IPS-18a (cell line): ENCODE results near the gene NOP16.

Source experiments
- H3K27ac ChIP-seq: one replicate; pipeline ENCODE4 v1.5.1; 2013; ENCODE audit warnings: low read length
- H3K27me3 ChIP-seq: one replicate; pipeline ENCODE4 v1.6.1; 2013; ENCODE audit warnings: mild to moderate bottlenecking, low read length; ENCODE audit not compliant: control insufficient read depth, insufficient read depth
- H3K36me3 ChIP-seq: one replicate; pipeline ENCODE4 v1.6.1; 2013; ENCODE audit warnings: low read depth, low read length; ENCODE audit not compliant: control insufficient read depth
- H3K4me1 ChIP-seq: one replicate; pipeline ENCODE4 v1.6.1; 2013; ENCODE audit warnings: low read depth, low read length; ENCODE audit not compliant: control insufficient read depth
- H3K4me3 ChIP-seq: one replicate; pipeline ENCODE4 v1.5.1; 2013; ENCODE audit warnings: low read length
- H3K9ac ChIP-seq: one replicate; pipeline ENCODE4 v1.6.1; 2013; ENCODE audit warnings: mild to moderate bottlenecking, low read length, moderate library complexity
- H3K9me3 ChIP-seq: one replicate; pipeline ENCODE4 v1.6.1; 2013; ENCODE audit warnings: low read depth, low read length; ENCODE audit not compliant: control insufficient read depth

NOP16 gene

DNA sequence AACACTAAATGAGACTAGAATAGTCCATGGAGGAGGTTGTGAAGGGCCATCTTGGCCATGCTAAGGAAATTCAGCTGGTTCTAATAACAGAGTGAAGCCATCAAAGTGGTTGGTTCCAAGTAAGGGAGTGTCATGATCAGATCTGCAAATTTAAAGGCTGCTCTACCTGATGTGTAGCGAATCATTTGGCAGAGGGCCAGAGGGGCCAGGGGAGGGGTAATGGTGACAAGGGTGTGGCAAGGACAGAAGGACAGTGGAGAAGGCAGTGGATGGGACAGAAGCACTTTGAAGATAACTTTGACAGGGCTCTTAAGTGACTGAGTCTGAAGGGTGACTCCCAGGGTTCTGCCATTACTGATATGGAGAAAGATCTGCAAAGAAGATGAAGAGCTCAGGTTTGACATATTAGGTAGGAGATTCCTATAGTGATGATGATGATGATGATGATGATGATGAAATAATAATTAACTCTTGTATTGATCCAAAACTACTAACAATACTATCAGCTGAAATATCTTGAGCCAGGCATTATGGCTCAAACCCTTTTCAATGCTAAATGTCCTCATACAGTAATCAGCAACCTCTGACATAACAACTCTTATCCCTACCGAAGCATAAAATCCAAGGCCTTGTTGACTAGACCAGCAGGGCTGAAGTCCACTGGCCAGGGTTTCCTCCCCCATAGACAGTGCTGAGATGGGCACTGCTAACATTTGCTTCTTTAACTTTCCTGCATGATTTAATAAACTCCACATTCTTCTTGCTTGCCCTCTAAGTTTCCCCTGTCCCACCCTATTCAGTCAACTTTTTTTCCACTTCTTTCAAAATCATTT lies 46.9 kb downstream of the NOP16 start:
- Histone ChIP-seq H3K4me1 (no peaks in the 10 kb centered on the region), H3K36me3 (peaks cover 36% of the 10 kb centered on the region), H3K27me3 (no peaks in the 10 kb centered on the region), H3K27ac (no peak overlapping the region), H3K9ac (no peak overlapping the region), H3K9me3 (no peaks in the 10 kb centered on the region), H3K4me3 (no peak overlapping the region)

DNA sequence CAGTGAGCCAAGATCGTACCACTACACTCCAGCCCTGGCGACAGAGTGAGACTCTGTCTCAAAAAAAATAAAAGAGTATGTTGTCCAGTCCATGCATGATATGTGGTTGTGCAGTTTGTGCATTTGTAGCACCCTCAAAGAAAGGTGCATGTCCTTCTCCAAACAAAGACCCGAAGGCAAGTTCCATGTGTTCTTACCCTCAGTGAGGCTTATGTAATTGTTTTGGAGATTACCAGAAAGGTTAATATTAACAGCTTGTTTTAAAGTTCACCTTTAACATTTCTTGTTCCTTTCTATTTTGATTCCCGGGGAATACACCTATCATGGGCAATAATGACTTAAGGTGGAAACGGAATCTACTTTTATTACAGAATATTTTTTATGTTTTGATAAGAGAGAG lies 49.1 kb downstream of the NOP16 start:
- H3K9ac ChIP-seq: no peak overlapping the region
- no peak overlapping the region for H3K4me3 ChIP-seq
- no peaks in the 10 kb centered on the region for H3K27me3 ChIP-seq
- no peaks in the 10 kb centered on the region for H3K9me3 ChIP-seq
- no peaks in the 10 kb centered on the region for H3K4me1 ChIP-seq
- H3K36me3 ChIP-seq: peaks cover 20% of the 10 kb centered on the region
- H3K27ac ChIP-seq: no peak overlapping the region

DNA sequence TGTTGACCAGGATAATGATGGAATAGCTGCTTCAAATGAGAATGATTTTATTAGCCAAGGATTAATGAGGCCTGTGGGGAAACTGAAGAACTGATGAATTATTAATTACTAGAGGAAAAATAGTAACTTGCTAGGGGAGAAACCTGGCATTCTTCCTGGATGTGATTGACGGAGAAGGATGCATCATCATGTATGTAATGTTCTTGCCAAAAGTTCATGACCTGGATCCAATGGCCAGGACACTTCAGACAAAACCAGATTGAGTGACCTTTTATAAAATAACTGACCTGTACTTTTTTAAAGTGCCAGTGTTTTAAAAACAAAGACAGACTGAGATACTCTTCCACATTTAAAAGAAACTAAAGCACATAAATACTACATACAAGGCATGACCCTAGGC lies 50.5 kb downstream of the NOP16 start:
- no peak overlapping the region for H3K4me3 ChIP-seq
- peaks cover 20% of the 10 kb centered on the region for H3K36me3 ChIP-seq
- H3K4me1 ChIP-seq: no peaks in the 10 kb centered on the region
- no peak overlapping the region for H3K27ac ChIP-seq
- H3K9me3 ChIP-seq: no peaks in the 10 kb centered on the region
- H3K9ac ChIP-seq: no peak overlapping the region
- no peaks in the 10 kb centered on the region for H3K27me3 ChIP-seq

DNA sequence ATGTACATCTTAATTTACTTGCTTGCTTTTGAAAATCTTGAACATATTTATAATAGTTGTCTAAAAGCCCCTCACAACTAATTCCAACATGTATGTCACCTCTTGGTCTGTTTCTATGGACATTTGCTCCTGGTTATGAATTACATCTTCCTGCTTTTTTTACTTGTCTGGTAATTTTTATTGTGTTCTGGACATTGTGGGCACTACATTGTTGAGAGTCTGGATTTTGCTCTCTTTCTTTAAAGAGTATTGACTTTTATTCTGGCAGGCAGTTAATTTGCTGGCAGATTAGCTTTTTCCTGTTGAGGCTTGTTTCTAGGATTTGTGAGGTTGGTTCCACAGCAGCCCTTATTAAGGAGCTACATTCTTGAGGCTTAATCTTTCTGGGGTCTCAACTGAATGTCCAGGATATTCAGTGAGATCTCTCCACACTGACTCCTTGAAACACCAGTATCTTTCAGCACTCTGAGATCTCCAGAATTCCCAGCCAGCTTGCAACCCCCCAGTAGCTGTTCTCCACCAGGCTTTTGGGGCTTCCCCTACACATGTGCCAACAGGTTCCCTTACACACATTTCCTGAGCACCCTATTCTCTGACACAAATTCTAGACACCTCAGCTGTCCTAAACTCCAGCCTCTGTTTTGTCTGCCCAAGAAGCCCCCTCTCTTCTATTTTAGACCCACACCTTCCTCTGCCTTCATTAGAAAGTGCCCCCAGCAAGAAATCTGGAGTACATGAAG lies 54.2 kb downstream of the NOP16 start:
- H3K9me3 ChIP-seq: no peaks in the 10 kb centered on the region
- no peaks in the 10 kb centered on the region for H3K27me3 ChIP-seq
- H3K4me1 ChIP-seq: no peaks in the 10 kb centered on the region
- H3K36me3 ChIP-seq: peaks cover 20% of the 10 kb centered on the region
- no peak overlapping the region for H3K27ac ChIP-seq
- H3K9ac ChIP-seq: no peak overlapping the region
- H3K4me3 ChIP-seq: no peak overlapping the region
